ENCODE measurements around the gene RPS15. TPM values are rescaled to one million over a fixed set of nuclear protein-coding genes. Genes with fewer than 3 reads are reported as not detected.
A peak's percentile ranks its signal among the peaks of the same experiment; 100 is the strongest.

Gene RPS15
- total and polyA plus RNA-seq, 9 of the 15 experiments (the other 6 are each of a cell fraction or from before 2014, with no cell fraction given): 605 to 2,791 (median 957) TPM

DNA sequence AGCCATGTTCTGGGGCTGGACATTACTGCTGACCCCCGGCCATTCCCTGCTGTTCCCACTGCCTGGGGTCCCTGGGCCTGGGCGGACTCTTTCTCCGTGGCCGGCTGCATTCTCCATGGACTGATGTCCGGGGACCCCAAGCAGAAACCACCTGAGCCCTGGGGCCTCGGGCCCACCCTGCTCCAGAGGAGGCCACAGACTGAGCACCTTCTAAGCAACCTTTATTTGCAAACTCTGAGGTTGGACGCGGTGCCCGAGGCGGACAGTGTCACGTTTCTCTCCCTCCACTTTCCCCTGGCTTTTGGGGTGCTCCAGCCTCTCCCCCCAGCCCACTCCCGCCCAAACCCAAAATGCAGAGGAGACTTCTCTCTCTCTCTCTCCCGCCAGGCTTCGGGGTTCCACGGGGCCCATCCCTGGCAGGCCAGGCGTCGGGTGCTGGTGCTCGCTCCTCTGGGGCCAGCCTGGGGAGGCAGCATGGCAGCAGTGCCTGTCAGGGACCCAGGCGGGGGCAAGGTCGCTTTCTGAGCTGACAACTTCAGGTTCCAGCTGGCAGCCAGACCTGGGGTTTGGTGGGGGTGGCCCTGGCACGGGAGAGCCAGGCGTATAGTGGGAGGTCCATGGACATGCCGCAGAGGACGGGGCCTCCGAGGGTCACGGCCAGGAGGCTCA is 43.2 kb downstream of the RPS15 start:
- WGBS (ENCODE audit: insufficient coverage, low coverage, missing lambda C conversion rate): 86% methylated on average over 11 of the region's 26 CpGs
- H3K36me3 ChIP-seq (ENCODE audit: control insufficient read depth, insufficient read depth, low read length): peaks cover 10% of the 10 kb centered on the region; the same call in 2 of the 3 replicates
- CTCF ChIA-PET (ENCODE audit: low intra/inter-chr PET ratio): no interaction called here
- DNase-seq (ENCODE audit: extremely low read depth in 1 of 4, low spot score in 3 of 4) (no peak), ATAC-seq (no peak), FAIRE-seq (no peak)
- intact Hi-C loops (cut with micrococcal nuclease) (no loop called here), in situ Hi-C loops (cut with MboI) (no loop called here)
- H4K20me1 ChIP-seq (replicated peaks; ENCODE audit: control insufficient read depth, insufficient read depth, low read length): no peaks in the 10 kb centered on the region
- H3K79me2 ChIP-seq (ENCODE audit: control insufficient read depth, insufficient read depth, low read length): peaks cover 26% of the 10 kb centered on the region
- H3K4me1 ChIP-seq (replicated peaks in 1 of 2; ENCODE audit: control insufficient read depth in 2 of 2, insufficient read depth in 2 of 2, low read length in 2 of 2): peaks cover 5 to 56% of the 10 kb centered on the region in 2 experiments; a peak in 4 of 5 replicates
- TF ChIP-seq EWSR1 (IDR thresholded peaks at IDR 0.05; ENCODE audit: borderline replicate concordance, low read depth, partially characterized antibody): no peak
- TF ChIP-seq TAF7 (tag; IDR thresholded peaks at IDR 0.05): no peak
- TF ChIP-seq XRCC3 (IDR thresholded peaks at IDR 0.05): no peak
- TF ChIP-seq RBFOX2 (IDR thresholded peaks at IDR 0.05; ENCODE audit: low read depth, low read length): peak; percentile 39
- no peak for TF ChIP-seq BRCA1 (IDR thresholded peaks at IDR 0.05)
- no peak for TF ChIP-seq BRCA1 (CRISPR knock-in tag; IDR thresholded peaks at IDR 0.05)
- TF ChIP-seq POLR2G (IDR thresholded peaks at IDR 0.05; ENCODE audit: low read depth, low read length): peak; percentile 38
- TF ChIP-seq GTF2E2 (tag; IDR thresholded peaks at IDR 0.05): no peak
- no peaks in the 10 kb centered on the region; the same call in 1 of the 2 replicates for H3K9me3 ChIP-seq (replicated peaks; ENCODE audit: control insufficient read depth, insufficient read depth, low read depth, low read length)
- no peaks in the 10 kb centered on the region for H3K27me3 ChIP-seq (ENCODE audit: control insufficient read depth in 2 of 2, insufficient read depth in 2 of 2, low read length in 2 of 2)
- H3K27ac ChIP-seq (ENCODE audit: extremely low read depth, low read depth, low read length): no peak overlapping the region
- H3K9ac ChIP-seq (ENCODE audit: insufficient read depth in 1 of 2, low read depth in 2 of 2, low read length in 2 of 2): peak overlapping the region in 1 of 2 experiments; percentile 77; a peak in 2 of 4 replicates
- H3K9me1 ChIP-seq (ENCODE audit: control insufficient read depth, insufficient read depth, low read length): no peaks in the 10 kb centered on the region
- H2AFZ ChIP-seq (ENCODE audit: low read depth, low read length): no peak overlapping the region
- POLR2A ChIA-PET: interaction anchor here (1.0 kb wide), 1 partner anchor 9 kb away, joined by 4 read pairs; the partner anchor contains the start of gene REEP6
- no TSS peak for BruUV-seq (replicated peaks)
- no peak overlapping the region for H3K4me2 ChIP-seq (ENCODE audit: insufficient read depth, low read length)
- no peak overlapping the region for H3K4me3 ChIP-seq

All from K562 (cell line).